Right atrium auricular region (tissue), 2 donors: ENCODE data around the gene UBE2V1. TPM values are rescaled to one million over a fixed set of nuclear protein-coding genes. Genes with fewer than 3 reads are reported as not detected.

Experiments used
- DNase-seq: peaks from one replicate; pipeline ENCODE4 v3.0.0-alpha.2; 2019; ENCODE audit warnings: low spot score
- H3K27ac ChIP-seq, 2 donors: fragments of 200-600 bp; sonication (generic); 1 replicate in 1 of 2; 2 replicates in 1 of 2; pipeline ENCODE4 v1.5.1; 2016 to 2019
- H3K27me3 ChIP-seq, 2 donors: fragments of 200-600 bp; sonication (generic); one replicate each; pipeline versions ENCODE4 v1.5.1 to v1.6.0; 2017 to 2019
- H3K36me3 ChIP-seq: fragments of 200-600 bp; sonication (generic); one replicate; pipeline ENCODE4 v1.5.1; 2016
- H3K4me1 ChIP-seq, 2 donors: fragments of 200-600 bp; sonication (generic); one replicate each; pipeline versions ENCODE4 v1.5.1 to v1.6.0; 2017 to 2019
- H3K4me3 ChIP-seq, 2 donors: fragments of 200-600 bp; sonication (generic); 1 replicate in 1 of 2; 2 replicates in 1 of 2; pipeline ENCODE4 v1.5.1; 2017 to 2019; ENCODE audit warnings: mild to moderate bottlenecking in 1 of 2, moderate library complexity in 1 of 2
- H3K9me3 ChIP-seq, 2 donors: fragments of 200-600 bp; sonication (generic); one replicate each; pipeline ENCODE4 v1.5.1; 2019
- CTCF ChIP-seq, 2 donors: fragments of 200-600 bp; sonication (generic); IDR thresholded peaks; one replicate each; pipeline ENCODE4 v1.5.1; 2019; ENCODE audit warnings: antibody characterized with exemption in 2 of 2
- total RNA-seq, 2 donors: library from RNA; depleted of rRNA; stranded (reverse); fragments of >200 nt; gene quantifications; one replicate each; pipeline ENCODE4 v1.1.0, GENCODE V29; 2016

UBE2V1 gene
- total RNA-seq, 2 donors from 2014 or later: 61.2 to 70.2 TPM

GRCh38 chr20:50039706-50040431, 73.1 kb downstream of the UBE2V1 start:
- H3K9me3 ChIP-seq: no peaks in the 10 kb centered on the region
- no peaks in the 10 kb centered on the region for H3K36me3 ChIP-seq
- no peak overlapping the region for H3K4me3 ChIP-seq
- no peaks in the 10 kb centered on the region for H3K27me3 ChIP-seq
- H3K4me1 ChIP-seq: peaks cover 0 to 2% of the 10 kb centered on the region in 2 donors
- no peak for DNase-seq
- H3K27ac ChIP-seq: no peak overlapping the region
- no peak for TF ChIP-seq CTCF (IDR thresholded peaks at IDR 0.05)

GRCh38 chr20:50038574-50038991, 74.4 kb downstream of the UBE2V1 start:
- Histone ChIP-seq H3K4me1 (peaks cover 0 to 14% of the 10 kb centered on the region in 2 donors), H3K4me3 (no peak overlapping the region), H3K27ac (no peak overlapping the region), H3K27me3 (no peaks in the 10 kb centered on the region), H3K9me3 (no peaks in the 10 kb centered on the region), H3K36me3 (no peaks in the 10 kb centered on the region)
- no peak for DNase-seq
- TF ChIP-seq CTCF (IDR thresholded peaks at IDR 0.05): no peak

DNA sequence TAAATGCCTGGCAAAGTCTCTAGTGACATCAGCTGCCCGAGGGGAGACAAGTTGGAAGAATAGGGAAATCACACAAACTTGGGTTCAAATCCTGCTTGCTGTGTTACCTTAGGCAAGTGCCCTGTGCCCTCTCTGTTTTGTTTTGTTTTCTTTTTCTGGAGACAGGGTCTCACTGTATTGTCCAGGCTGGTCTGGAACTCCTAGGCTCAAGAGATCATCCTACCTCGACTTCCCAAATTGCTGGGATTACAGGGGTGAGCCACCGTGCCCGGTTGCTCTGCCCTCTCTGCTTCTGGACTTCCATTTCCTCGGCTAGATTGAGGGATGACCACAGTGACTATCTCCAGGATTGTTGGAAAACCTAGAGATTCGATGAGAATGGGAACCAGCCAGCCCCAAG, 74.8 kb downstream of the UBE2V1 start:
- no peaks in the 10 kb centered on the region for H3K9me3 ChIP-seq
- no peaks in the 10 kb centered on the region for H3K36me3 ChIP-seq
- no peak for TF ChIP-seq CTCF (IDR thresholded peaks at IDR 0.05)
- H3K27me3 ChIP-seq: no peaks in the 10 kb centered on the region
- H3K4me1 ChIP-seq: peaks cover 0 to 18% of the 10 kb centered on the region in 2 donors
- no peak overlapping the region for H3K27ac ChIP-seq
- no peak for DNase-seq
- H3K4me3 ChIP-seq: no peak overlapping the region

- no peaks in the 10 kb centered on the region for H3K9me3 ChIP-seq
- DNase-seq: no peak
- H3K27ac ChIP-seq: no peak overlapping the region
- no peaks in the 10 kb centered on the region for H3K27me3 ChIP-seq
- no peak overlapping the region for H3K4me3 ChIP-seq
- peaks cover 0 to 20% of the 10 kb centered on the region in 2 donors for H3K4me1 ChIP-seq
- TF ChIP-seq CTCF (IDR thresholded peaks at IDR 0.05): no peak
- H3K36me3 ChIP-seq: no peaks in the 10 kb centered on the region
Observed at GRCh38 chr20:50037575-50037974, 75.4 kb downstream of the UBE2V1 start.

- no peak overlapping the region for H3K4me3 ChIP-seq
- DNase-seq: no peak
- no peaks in the 10 kb centered on the region for H3K27me3 ChIP-seq
- H3K4me1 ChIP-seq: peaks cover 0 to 20% of the 10 kb centered on the region in 2 donors
- H3K9me3 ChIP-seq: no peaks in the 10 kb centered on the region
- no peak overlapping the region for H3K27ac ChIP-seq
- no peak for TF ChIP-seq CTCF (IDR thresholded peaks at IDR 0.05)
- no peaks in the 10 kb centered on the region for H3K36me3 ChIP-seq
Observed at GRCh38 chr20:50037123-50037522, 75.8 kb downstream of the UBE2V1 start.

GRCh38 chr20:50036703-50037102, 76.2 kb downstream of the UBE2V1 start:
- Histone ChIP-seq H3K9me3 (no peaks in the 10 kb centered on the region), H3K27ac (no peak overlapping the region), H3K27me3 (no peaks in the 10 kb centered on the region), H3K4me3 (no peak overlapping the region), H3K36me3 (no peaks in the 10 kb centered on the region), H3K4me1 (peaks cover 0 to 20% of the 10 kb centered on the region in 2 donors)
- no peak for DNase-seq
- TF ChIP-seq CTCF (IDR thresholded peaks at IDR 0.05): no peak
